Ishikawa (cell line): ENCODE measurements around the gene TAF15.

ENCODE experiments used
- EP300 ChIP-seq: IDR thresholded peaks from 2 replicates; pipeline ENCODE4 v1.6.1; 2012; ENCODE audit warnings: borderline replicate concordance
- TAF1 ChIP-seq: IDR thresholded peaks from 2 replicates; pipeline ENCODE4 v1.6.1; 2012; ENCODE audit warnings: low read depth, mild to moderate bottlenecking
- USF1 ChIP-seq: IDR thresholded peaks from 2 replicates; pipeline ENCODE4 v1.6.1; 2012
- YY1 ChIP-seq: IDR thresholded peaks from 2 replicates; pipeline ENCODE4 v1.6.1; 2012; ENCODE audit warnings: low read depth
- ZBTB7A ChIP-seq: IDR thresholded peaks from 2 replicates; pipeline ENCODE4 v1.6.1; 2012; ENCODE audit warnings: low read depth

- TF ChIP-seq EP300 (no peak), YY1 (no peak), TAF1 (no peak), USF1 (no peak), ZBTB7A (no peak)
Measured at GRCh38 chr17:35796942-35797341, 12.3 kb upstream of the TAF15 start.
